Measurements from ENCODE around the gene KREMEN1.

GRCh38 chr22:29165321-29166060, 92.7 kb downstream of the KREMEN1 start:
- TF ChIP-seq CTCF (IDR thresholded peaks at IDR 0.05; ENCODE audit: borderline replicate concordance, extremely low read depth, low read length, poor library complexity, severe bottlenecking) (no peak), EZH2 (IDR thresholded peaks at IDR 0.05; ENCODE audit: borderline replicate concordance, low read depth, low read length, severe bottlenecking) (no peak)

Data from DND-41 (cell line).